OCI-LY1 (cell line): Measurements from ENCODE around the gene ACTN4.
"Not testable (repeated sequence)": the region's sequence is repeated elsewhere in the genome, so short reads cannot be mapped to it uniquely, and the experiment has no call there.

ENCODE experiments used
- H2AFZ ChIP-seq: fragments of 200-600 bp; sonication (generic), shearing (Covaris generic); 2 replicates; pipeline ENCODE4 v1.6.0; 2014; ENCODE audit warnings: antibody characterized with exemption, mild to moderate bottlenecking, low read length
- H3F3A ChIP-seq: fragments of 200-600 bp; sonication (generic), shearing (Covaris generic); 2 replicates; pipeline ENCODE4 v1.6.0; 2014; ENCODE audit warnings: mild to moderate bottlenecking, antibody characterized with exemption, low read length, moderate library complexity; ENCODE audit not compliant: insufficient read depth
- H3K27ac ChIP-seq: fragments of 200-600 bp; sonication (generic); 2 replicates; pipeline ENCODE4 v1.5.1; 2014; ENCODE audit warnings: low read length, mixed run types, mild to moderate bottlenecking, low read depth; ENCODE audit not compliant: poor library complexity, severe bottlenecking
- H3K27me3 ChIP-seq: fragments of 200-600 bp; sonication (generic); 2 replicates; pipeline ENCODE4 v1.6.0; 2014; ENCODE audit warnings: antibody characterized with exemption, mild to moderate bottlenecking, low read length, moderate library complexity; ENCODE audit not compliant: insufficient read depth
- H3K36me3 ChIP-seq: fragments of 200-600 bp; sonication (generic); 2 replicates; pipeline ENCODE4 v1.6.1; 2014; ENCODE audit warnings: mild to moderate bottlenecking, antibody characterized with exemption, low read length, moderate library complexity, mixed read lengths; ENCODE audit not compliant: insufficient read depth
- H3K4me1 ChIP-seq: fragments of 200-600 bp; sonication (generic); 2 replicates; pipeline ENCODE4 v1.5.1; 2014; ENCODE audit warnings: mild to moderate bottlenecking, low read length, moderate library complexity; ENCODE audit not compliant: insufficient read depth, severe bottlenecking
- H3K4me2 ChIP-seq: fragments of 200-600 bp; sonication (generic), shearing (Covaris generic); 2 replicates; pipeline ENCODE4 v1.6.1; 2014; ENCODE audit warnings: low read length
- H3K4me3 ChIP-seq: fragments of 200-600 bp; sonication (generic); 2 replicates; pipeline ENCODE4 v1.5.1; 2014; ENCODE audit warnings: low read length, low read depth, mild to moderate bottlenecking, mixed read lengths; ENCODE audit not compliant: poor library complexity, severe bottlenecking
- H3K79me2 ChIP-seq: fragments of 200-600 bp; shearing (Covaris generic); 2 replicates; pipeline ENCODE4 v1.6.1; 2016; ENCODE audit warnings: mixed run types, low read length, mixed read lengths; ENCODE audit not compliant: insufficient read depth
- H3K9ac ChIP-seq: fragments of 200-600 bp; sonication (generic), shearing (Covaris generic); 2 replicates; pipeline ENCODE4 v1.6.1; 2014; ENCODE audit warnings: mild to moderate bottlenecking, low read length, mixed read lengths
- H3K9me2 ChIP-seq: fragments of 200-600 bp; sonication (generic), shearing (Covaris generic); 2 replicates; pipeline ENCODE4 v1.6.1; 2014; ENCODE audit warnings: low read depth, mild to moderate bottlenecking, low read length, mixed read lengths
- H3K9me3 ChIP-seq: fragments of 200-600 bp; shearing (Covaris generic); 2 replicates; pipeline ENCODE4 v1.6.1; 2014; ENCODE audit warnings: low read length, mixed read lengths
- H4K20me1 ChIP-seq: fragments of 200-600 bp; sonication (generic), shearing (Covaris generic); 2 replicates; pipeline ENCODE4 v1.6.0; 2016; ENCODE audit warnings: mild to moderate bottlenecking, low read length; ENCODE audit not compliant: insufficient read depth
- CTCF ChIP-seq: fragments of 200-600 bp; sonication (generic), shearing (Covaris generic); IDR thresholded peaks from 2 replicates; pipeline ENCODE4 v1.5.1; 2017; ENCODE audit warnings: mild to moderate bottlenecking, antibody characterized with exemption, low read length, moderate library complexity, mixed read lengths
- EZH2 ChIP-seq: fragments of 200-600 bp; sonication (generic), shearing (Covaris generic); IDR thresholded peaks from 2 replicates; pipeline ENCODE4 v1.8.0; 2017; ENCODE audit warnings: borderline replicate concordance, mixed run types, mild to moderate bottlenecking, antibody characterized with exemption, low read length, moderate library complexity, mixed read lengths

Gene ACTN4

DNA sequence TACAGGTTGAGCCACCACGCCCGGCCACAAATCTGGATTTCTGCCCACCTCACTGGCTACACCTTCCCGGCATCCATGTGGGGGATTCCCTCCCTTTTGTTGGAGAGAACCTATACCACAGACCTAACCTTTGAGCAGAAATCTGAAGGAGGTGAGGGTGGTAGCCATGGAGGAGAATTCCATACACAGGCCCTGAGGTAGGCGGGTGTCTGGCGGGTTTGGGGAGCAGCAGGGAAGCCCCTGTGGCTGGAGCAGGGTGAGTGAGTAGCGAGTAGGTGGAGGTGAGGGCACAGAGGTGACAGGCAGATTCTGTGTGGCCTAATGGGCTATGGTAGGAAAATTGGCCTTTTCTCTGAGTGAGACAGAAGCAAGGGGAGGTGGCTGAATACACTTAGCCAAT lies 17.9 kb upstream of the ACTN4 start:
- Histone ChIP-seq H4K20me1 (no peaks in the 10 kb centered on the region), H3K4me2 (no peak overlapping the region), H3K79me2 (no peaks in the 10 kb centered on the region), H2AFZ (no peak overlapping the region), H3K4me1 (no peaks in the 10 kb centered on the region), H3K4me3 (no peak overlapping the region), H3K27me3 (no peaks in the 10 kb centered on the region), H3K9me2 (no peaks in the 10 kb centered on the region), H3K9ac (no peak overlapping the region), H3K36me3 (peaks cover 69% of the 10 kb centered on the region), H3K9me3 (no peaks in the 10 kb centered on the region), H3F3A (no peaks in the 10 kb centered on the region), H3K27ac (no peak overlapping the region)
- TF ChIP-seq CTCF (no peak), EZH2 (no peak)

DNA sequence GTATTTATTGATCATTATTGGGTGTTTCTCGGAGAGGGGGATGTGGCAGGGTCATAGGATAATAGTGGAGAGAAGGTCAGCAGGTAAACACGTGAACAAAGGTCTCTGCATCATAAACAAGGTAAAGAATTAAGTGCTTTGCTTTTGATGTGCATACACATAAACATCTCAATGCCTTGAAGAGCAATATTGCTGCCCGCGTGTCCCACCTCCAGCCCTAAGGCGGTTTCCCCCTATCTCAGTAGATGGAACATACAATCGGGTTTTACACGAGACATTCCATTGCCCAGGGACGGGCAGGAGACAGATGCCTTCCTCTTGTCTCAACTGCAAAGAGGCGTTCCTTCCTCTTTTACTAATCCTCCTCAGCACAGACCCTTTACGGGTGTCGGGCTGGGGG lies 16.1 kb upstream of the ACTN4 start:
- H3K4me3 ChIP-seq, H3K27ac ChIP-seq, H3K9ac ChIP-seq, H3K9me2 ChIP-seq, H4K20me1 ChIP-seq, H2AFZ ChIP-seq, H3F3A ChIP-seq, H3K27me3 ChIP-seq, H3K9me3 ChIP-seq, H3K79me2 ChIP-seq, H3K4me2 ChIP-seq, H3K4me1 ChIP-seq: not testable (repeated sequence)
- H3K36me3 ChIP-seq: peaks cover 69% of the 10 kb centered on the region

DNA sequence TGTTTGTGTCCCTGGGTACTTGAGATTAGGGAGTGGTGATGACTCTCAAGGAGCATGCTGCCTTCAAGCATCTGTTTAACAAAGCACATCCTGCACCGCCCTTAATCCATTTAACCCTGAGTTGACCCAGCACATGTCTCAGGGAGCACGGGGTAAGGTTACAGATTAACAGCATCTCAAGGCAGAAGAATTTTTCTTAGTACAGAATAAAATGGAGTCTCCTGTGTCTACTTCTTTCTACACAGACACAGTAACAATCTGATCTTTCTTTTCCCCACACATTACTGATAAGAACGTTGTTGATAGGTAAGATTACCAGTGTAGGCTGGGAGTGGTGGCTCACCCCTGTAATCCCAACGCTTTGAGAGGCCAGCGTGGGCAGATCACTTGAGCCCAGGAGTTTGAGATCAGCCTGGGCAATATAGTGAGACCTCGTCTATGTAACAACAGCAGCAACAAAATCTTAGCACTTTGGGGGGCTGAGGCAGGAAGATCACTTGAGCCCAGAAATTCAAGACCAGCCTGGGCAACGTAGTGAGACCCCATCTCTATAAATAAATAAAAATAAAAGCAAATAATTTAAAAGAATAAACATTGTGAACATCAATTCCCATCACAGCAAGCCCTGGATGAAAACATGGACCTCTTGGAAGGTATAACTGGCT lies 15.5 kb upstream of the ACTN4 start:
- H3K9ac ChIP-seq, H3K4me1 ChIP-seq, H3K27ac ChIP-seq, H4K20me1 ChIP-seq, H2AFZ ChIP-seq, H3F3A ChIP-seq, H3K9me2 ChIP-seq, H3K27me3 ChIP-seq, H3K79me2 ChIP-seq, H3K4me2 ChIP-seq, H3K4me3 ChIP-seq, H3K9me3 ChIP-seq: not testable (repeated sequence)
- peaks cover 68% of the 10 kb centered on the region for H3K36me3 ChIP-seq

GRCh38 chr19:38632476-38633213 lies 14.8 kb upstream of the ACTN4 start:
- no peak overlapping the region for H3K4me2 ChIP-seq
- no peaks in the 10 kb centered on the region for H3K9me3 ChIP-seq
- TF ChIP-seq EZH2 (no peak), CTCF (no peak)
- no peaks in the 10 kb centered on the region for H3F3A ChIP-seq
- no peaks in the 10 kb centered on the region for H3K9me2 ChIP-seq
- H4K20me1 ChIP-seq: no peaks in the 10 kb centered on the region
- no peak overlapping the region for H3K9ac ChIP-seq
- H3K27ac ChIP-seq: no peak overlapping the region
- peaks cover 12% of the 10 kb centered on the region for H3K4me1 ChIP-seq
- no peaks in the 10 kb centered on the region for H3K27me3 ChIP-seq
- no peak overlapping the region for H2AFZ ChIP-seq
- no peak overlapping the region for H3K4me3 ChIP-seq
- peaks cover 61% of the 10 kb centered on the region for H3K36me3 ChIP-seq
- no peaks in the 10 kb centered on the region for H3K79me2 ChIP-seq
